Renal cortex interstitium (tissue), 15 donors: ENCODE results near the gene ZDHHC20. TPM values are rescaled to one million over a fixed set of nuclear protein-coding genes. Genes with fewer than 3 reads are reported as not detected.

Experiments
- DNase-seq, 11 donors: peaks; one replicate each; pipeline ENCODE4 v3.0.0-alpha.2; 2013; ENCODE audit warnings: low read depth in 9 of 11, low spot score in 4 of 11; ENCODE audit errors: extremely low read depth in 1 of 11
- long read RNA-seq, 16 experiments: transcript quantifications; one replicate each; lab custom pipeline, GENCODE V29; 2026
- polyA plus RNA-seq, 3 donors: library from polyadenylated mRNA; unstranded; fragments of 120-200 nt; gene quantifications; one replicate each; pipeline ENCODE4 v1.2.1, GENCODE V29; 2013; ENCODE audit not compliant: insufficient read length in 3 of 3

Gene ZDHHC20
- polyA plus RNA-seq, result 10 to 100 TPM; 73.4 to 79.9 (median 74.3) TPM
- long read RNA-seq, donor 1, partial matches to known transcripts, result 0 of 1 reads
- long read RNA-seq, donor 1, other reads (novel, unspliced or antisense), result 0 of 1 reads
- long read RNA-seq, donor 2, full-length matches to known transcripts, result 1 of 1 reads
- long read RNA-seq, donor 2, partial matches to known transcripts, result 0 of 1 reads
- long read RNA-seq, donor 2, other reads (novel, unspliced or antisense), result 0 of 1 reads
- long read RNA-seq, donor 3, partial matches to known transcripts, result 0 of 2 reads
- long read RNA-seq, donor 3, other reads (novel, unspliced or antisense), result 0 of 2 reads
- long read RNA-seq, donor 4, result 0 reads
- long read RNA-seq, donor 5, result 0 reads
- long read RNA-seq, donor 6, full-length matches to known transcripts, result 5 of 10 reads
- long read RNA-seq, donor 6, partial matches to known transcripts, result 5 of 10 reads
- long read RNA-seq, donor 6, other reads (novel, unspliced or antisense), result 0 of 10 reads
- long read RNA-seq, donor 7, full-length matches to known transcripts, result 1 of 1 reads
- long read RNA-seq, donor 7, partial matches to known transcripts, result 0 of 1 reads
- long read RNA-seq, donor 7, other reads (novel, unspliced or antisense), result 0 of 1 reads
- long read RNA-seq, donor 8, full-length matches to known transcripts, result 3 of 3 reads
- long read RNA-seq, donor 8, partial matches to known transcripts, result 0 of 3 reads
- long read RNA-seq, donor 8, other reads (novel, unspliced or antisense), result 0 of 3 reads
- long read RNA-seq, donor 9, full-length matches to known transcripts, result 1 of 1 reads
- long read RNA-seq, donor 9, partial matches to known transcripts, result 0 of 1 reads
- long read RNA-seq, donor 9, other reads (novel, unspliced or antisense), result 0 of 1 reads
- long read RNA-seq, donor 10, full-length matches to known transcripts, result 2 of 2 reads
- long read RNA-seq, donor 10, partial matches to known transcripts, result 0 of 2 reads
- long read RNA-seq, donor 10, other reads (novel, unspliced or antisense), result 0 of 2 reads
- long read RNA-seq, donor 11, full-length matches to known transcripts, result 3 of 3 reads
- long read RNA-seq, donor 11, partial matches to known transcripts, result 0 of 3 reads
- long read RNA-seq, donor 11, other reads (novel, unspliced or antisense), result 0 of 3 reads
- long read RNA-seq, donor 12, full-length matches to known transcripts, result 1 of 1 reads
- long read RNA-seq, donor 12, partial matches to known transcripts, result 0 of 1 reads
- long read RNA-seq, donor 12, other reads (novel, unspliced or antisense), result 0 of 1 reads
- long read RNA-seq, donor 13, result 0 reads
- long read RNA-seq, donor 14, result 0 reads
- long read RNA-seq, donor 15, full-length matches to known transcripts, result 1 of 1 reads
- long read RNA-seq, donor 15, partial matches to known transcripts, result 0 of 1 reads
- long read RNA-seq, donor 15, other reads (novel, unspliced or antisense), result 0 of 1 reads
- long read RNA-seq, donor 16, full-length matches to known transcripts, result 4 of 36 reads
- long read RNA-seq, donor 16, partial matches to known transcripts, result 32 of 36 reads
- long read RNA-seq, donor 16, other reads (novel, unspliced or antisense), result 0 of 36 reads

- DNase-seq, result peak; percentile 47 to 88 (median 74)
Measured at GRCh38 chr13:21458813-21459701, at the start of gene ZDHHC20. Gene ZDHHC20 (minus strand): TSS chr13:21459303. CDS start chr13:21459171, 132 bp downstream.

GRCh38 chr13:21504379-21504778 lies 45.3 kb upstream of the ZDHHC20 start:
- no peak for DNase-seq

GRCh38 chr13:21501686-21502085 lies 42.6 kb upstream of the ZDHHC20 start:
- no peak for DNase-seq

- no peak for DNase-seq
Measured at GRCh38 chr13:21486322-21486721, 27.2 kb upstream of the ZDHHC20 start.

GRCh38 chr13:21483748-21484147 lies 24.6 kb upstream of the ZDHHC20 start:
- DNase-seq, result no peak

- no peak for DNase-seq
Measured at GRCh38 chr13:21481359-21481758, 22.3 kb upstream of the ZDHHC20 start.

- peak in 10 of 11 donors; percentile 46 to 86 (median 68) for DNase-seq
Measured at GRCh38 chr13:21478881-21479808, 20.0 kb upstream of the ZDHHC20 start.

- DNase-seq, result peak in 10 of 11 donors; percentile 72 to 84 (median 80)
Measured at GRCh38 chr13:21476893-21477472, 17.9 kb upstream of the ZDHHC20 start.

- DNase-seq, result no peak
Measured at GRCh38 chr13:21475115-21475514, 16.0 kb upstream of the ZDHHC20 start.

GRCh38 chr13:21470785-21471184 lies 11.7 kb upstream of the ZDHHC20 start:
- no peak for DNase-seq

- DNase-seq, result no peak
Measured at GRCh38 chr13:21466527-21466926, 7.4 kb upstream of the ZDHHC20 start.

- no peak for DNase-seq
Measured at GRCh38 chr13:21465710-21466160, 6.6 kb upstream of the ZDHHC20 start.

- no peak for DNase-seq
Measured at GRCh38 chr13:21463424-21463823, 4.3 kb upstream of the ZDHHC20 start.

- DNase-seq, result no peak
Measured at GRCh38 chr13:21461131-21461530, 2.0 kb upstream of the ZDHHC20 start.

- DNase-seq, result peak in 6 of 11 donors; percentile 35 to 52 (median 44)
Measured at GRCh38 chr13:21458451-21458812, 671 bp downstream of the ZDHHC20 start.
